HEK293T (cell line): ENCODE results near the gene HCRTR1.

Source experiments
- FOXM1 ChIP-seq: fragments of 450-650 bp; IDR thresholded peaks from 2 replicates; pipeline ENCODE4 v1.6.1; 2017; ENCODE audit warnings: mild to moderate bottlenecking, borderline replicate concordance
- HDGF ChIP-seq: fragments of 450-650 bp; IDR thresholded peaks from 2 replicates; pipeline ENCODE4 v1.6.1; 2017; ENCODE audit warnings: antibody characterized with exemption, borderline replicate concordance
- SP1 ChIP-seq: fragments of 450-650 bp; IDR thresholded peaks from 2 replicates; pipeline ENCODE4 v1.6.1; 2017

- TF ChIP-seq FOXM1: no peak
- TF ChIP-seq HDGF: no peak
- no peak for TF ChIP-seq SP1
These were observed 37.6 kb downstream of the HCRTR1 start for GRCh38 chr1:31655104-31655503.
